NCI-H460 (cell line): ENCODE measurements around the gene VSTM2L. TPM values are rescaled to one million over a fixed set of nuclear protein-coding genes. Genes with fewer than 3 reads are reported as not detected.

Experiments used
- DNase-seq: peaks from one replicate; pipeline ENCODE4 v3.0.0-alpha.2; 2016; ENCODE audit warnings: low read depth; ENCODE audit errors: extremely low read depth
- total RNA-seq: library from RNA; depleted of rRNA; stranded (reverse); fragments of >200 nt; shearing (Covaris generic); gene quantifications from 2 replicates; pipeline ENCODE4 v1.2.3, GENCODE V29; 2014

Gene VSTM2L
- total RNA-seq, 1 experiment from 2014 or later: not detected

DNA sequence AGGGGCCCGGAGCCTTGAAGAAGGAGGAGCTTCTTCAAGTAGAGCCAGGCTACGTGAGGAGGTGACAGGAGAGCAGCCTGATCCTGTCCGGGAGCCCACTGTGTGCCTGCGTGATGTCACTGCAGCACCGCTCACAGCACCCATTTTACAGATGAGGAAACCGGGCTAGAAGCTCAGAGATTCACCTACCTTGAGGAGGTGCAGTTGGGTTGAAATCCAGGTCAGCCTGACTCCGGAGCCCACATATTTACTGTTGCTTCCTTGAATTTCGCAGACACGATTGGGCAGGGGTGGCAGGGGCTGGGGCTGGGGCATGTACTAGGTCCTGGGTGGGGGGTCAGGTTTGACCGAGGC, 12.5 kb downstream of the VSTM2L start:
- DNase-seq: no peak

DNA sequence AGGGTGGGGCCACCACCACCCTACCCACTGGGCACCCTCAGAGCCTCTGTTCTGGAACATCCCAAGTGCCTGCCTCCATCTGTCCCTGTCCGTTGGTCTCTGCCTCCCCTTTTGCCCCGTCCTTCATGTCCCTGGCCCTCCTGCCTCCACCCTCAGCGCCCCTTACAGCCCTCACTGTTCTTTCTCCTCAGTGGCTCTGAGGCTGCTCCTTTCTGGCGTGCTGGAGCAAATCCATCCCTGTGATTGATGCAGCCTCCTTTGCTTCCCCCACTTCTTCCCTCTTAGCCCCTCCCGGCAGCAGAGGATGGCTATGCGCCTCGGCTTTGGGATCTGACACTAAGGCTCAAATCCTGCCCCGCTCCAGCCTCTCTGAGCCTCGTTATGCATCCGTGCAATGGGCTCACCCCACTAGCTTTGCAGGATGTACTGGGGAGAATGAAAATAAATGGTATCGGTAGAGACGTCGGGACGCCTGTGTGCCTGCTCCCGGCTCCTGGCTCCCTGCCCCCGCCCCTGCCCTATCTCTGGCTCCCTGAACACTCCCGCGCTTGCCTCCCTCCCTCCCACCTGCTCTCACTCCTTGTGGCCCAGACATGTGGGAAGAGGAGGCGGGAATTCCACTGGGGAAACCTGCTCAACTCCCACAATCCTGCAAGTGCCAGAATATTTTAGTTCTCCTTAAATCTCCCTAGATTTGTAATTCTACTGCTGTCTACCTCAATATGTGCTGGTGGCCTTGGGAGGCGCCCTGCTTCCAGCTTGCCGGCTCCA, 13.1 kb downstream of the VSTM2L start:
- DNase-seq: no peak

DNA sequence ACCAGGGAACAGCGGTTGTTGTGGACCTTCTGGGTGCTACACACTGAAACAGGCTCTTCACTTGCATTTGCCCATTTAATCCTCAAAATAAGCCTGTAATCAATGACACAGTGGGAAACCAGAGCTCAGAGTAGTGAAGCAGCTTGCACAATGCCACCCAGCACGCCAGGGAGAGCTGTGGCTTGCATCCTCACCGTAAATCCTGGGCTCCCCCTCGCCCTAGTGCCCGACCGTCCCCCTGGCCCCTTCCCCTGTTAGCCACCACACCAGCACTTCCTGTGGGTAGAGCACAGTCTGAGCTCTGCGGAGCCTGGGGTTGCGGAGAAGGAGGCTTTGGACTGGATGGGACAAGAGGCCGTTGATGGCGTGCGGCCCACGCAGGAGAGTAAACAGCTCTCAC, 14.5 kb downstream of the VSTM2L start:
- DNase-seq: no peak

DNA sequence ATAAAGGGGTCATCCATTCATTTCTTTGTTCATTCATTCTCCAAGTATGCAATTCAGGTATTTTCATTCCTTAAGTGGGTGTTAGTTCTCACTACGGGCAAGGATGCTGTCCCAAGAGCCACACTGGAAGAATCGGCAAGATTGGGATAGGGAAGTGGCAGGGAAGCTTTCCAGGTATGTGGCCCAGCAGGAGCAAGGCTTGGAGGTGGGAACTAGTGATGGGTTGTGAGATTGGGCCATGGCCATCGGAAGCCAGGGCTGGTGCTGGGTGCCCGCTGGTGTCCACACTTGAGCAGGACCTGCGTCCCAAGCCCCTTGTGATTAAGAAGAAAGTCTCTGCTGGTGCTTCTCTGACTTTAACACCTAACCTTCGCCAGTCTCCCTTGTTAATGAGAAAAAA, 15.1 kb downstream of the VSTM2L start:
- DNase-seq: no peak

DNA sequence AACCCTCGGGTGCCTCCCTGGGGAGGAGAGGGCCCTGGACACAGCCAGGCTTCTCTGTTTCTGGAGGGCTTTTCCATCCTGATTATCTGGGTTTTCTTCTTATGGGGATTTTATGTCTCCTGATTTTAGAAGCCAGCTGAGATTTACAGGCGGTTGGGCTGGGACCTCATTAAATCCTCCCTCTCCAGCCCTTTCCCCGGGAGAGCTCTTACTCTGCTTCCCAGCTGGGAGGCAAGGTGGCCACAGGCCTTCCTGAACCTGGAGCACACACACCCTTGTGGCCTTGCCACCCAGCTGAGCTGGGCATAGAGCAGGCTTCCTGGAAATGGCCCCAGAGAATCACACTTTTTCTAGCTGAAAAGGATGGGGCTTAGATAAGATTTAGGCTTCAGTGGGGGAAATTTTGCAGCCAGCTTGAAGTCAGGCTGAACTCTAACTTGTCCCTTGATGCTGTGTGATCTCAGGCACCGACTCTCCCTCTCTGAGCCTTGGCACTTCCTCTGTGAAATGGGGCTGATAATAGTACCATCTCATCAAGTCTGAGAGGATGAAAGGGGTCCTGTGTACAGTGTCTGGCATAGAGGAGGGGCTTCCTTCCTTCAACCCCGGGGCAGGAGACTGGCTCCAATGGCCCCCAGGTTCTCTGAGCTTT, 16.6 kb downstream of the VSTM2L start:
- DNase-seq: no peak

DNA sequence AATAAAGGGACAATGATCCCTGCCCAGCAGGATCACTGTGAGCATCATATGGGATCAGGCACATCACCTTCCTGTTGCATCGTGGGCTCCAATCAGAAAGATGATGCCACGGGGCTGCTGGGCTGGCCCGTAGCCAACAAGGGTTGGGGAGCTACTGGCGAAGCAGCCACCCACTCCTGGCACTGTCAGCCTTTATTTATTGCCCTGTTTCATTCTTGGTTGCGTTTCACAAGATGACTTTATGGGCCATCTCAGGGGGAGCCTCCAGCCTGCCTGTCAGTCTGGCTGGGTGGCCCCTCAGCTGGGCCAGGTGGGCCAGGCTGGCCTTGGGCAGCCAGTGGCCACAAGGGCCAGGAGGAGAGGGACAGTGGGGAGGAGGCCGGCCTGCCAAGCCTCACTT, 17.3 kb downstream of the VSTM2L start:
- DNase-seq: no peak

DNA sequence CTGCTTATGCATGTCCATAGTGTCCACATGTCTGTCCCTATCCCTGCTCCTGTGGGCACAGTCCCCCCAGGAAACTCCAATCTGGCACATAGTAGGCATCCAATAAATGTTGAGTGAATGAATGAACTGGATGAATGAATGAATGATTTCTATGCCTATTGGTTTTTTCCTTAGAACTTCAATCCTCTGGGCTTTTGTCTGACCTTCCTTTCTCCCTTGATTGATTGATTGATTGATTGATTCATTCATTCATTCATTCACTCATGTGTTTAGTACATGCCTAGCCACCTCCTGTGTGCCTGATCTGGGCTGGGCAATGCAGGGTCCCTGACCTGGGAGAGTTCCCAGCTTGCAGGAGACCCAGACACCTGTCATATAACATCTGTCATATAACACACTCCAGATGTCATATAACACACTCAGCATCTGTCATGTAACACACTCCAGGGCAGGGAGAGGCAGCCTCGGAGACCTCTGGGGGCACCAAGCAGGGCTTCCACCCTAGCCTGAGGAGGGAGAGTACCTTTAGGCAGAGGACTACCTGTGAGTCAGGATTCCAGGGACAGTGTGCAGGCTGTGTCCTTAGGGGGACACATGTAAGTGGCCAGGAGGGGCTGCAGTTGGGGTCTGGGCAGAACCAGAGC, 17.9 kb downstream of the VSTM2L start:
- DNase-seq: no peak

DNA sequence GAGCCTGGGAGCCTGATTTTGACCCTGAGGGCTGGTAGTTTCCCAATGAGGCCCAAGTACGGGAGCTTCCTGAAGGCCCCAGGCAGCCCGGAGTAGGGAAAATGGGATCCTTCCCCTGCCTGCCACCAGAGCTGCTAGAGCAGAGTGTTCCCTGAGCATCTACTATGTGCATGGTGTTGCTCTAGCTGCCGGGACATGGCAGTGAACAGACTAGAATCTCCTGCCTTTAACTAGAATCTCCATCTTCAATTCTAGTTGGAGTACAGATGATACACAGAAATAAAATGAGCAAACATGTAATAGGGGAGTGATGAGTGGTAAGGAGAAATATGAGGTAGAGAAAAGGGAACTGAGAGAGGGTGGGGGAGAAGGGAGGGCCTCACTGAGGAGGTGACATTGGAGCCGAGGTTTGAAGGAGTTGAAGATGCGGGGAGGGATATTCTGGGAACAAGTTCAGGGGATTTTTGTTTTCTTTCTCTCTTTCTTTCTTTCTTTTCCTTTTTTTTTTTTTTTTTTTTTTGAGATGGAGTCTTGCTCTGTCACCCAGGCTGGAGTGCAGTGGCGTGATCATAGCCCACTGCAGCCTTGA, 18.5 kb downstream of the VSTM2L start:
- no peak for DNase-seq

DNA sequence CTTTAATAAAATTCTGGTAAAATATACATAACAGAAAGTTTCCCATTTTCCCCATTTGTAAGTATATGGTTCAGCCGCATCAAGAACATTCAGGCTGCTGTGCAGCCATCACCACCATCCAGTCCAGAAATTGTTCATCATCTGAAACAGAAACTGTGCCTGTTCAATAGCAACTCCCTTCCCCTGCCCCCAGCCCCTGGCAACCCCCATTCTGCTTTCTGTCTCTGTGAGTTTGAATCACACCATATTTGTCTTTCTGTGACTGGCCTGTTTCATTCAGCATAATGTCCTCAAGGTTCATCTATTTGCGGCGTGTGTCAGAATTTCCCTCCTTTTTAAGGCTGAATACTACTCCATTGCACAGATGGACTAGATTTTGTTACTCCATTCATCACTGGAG, 19.1 kb downstream of the VSTM2L start:
- DNase-seq: no peak

DNA sequence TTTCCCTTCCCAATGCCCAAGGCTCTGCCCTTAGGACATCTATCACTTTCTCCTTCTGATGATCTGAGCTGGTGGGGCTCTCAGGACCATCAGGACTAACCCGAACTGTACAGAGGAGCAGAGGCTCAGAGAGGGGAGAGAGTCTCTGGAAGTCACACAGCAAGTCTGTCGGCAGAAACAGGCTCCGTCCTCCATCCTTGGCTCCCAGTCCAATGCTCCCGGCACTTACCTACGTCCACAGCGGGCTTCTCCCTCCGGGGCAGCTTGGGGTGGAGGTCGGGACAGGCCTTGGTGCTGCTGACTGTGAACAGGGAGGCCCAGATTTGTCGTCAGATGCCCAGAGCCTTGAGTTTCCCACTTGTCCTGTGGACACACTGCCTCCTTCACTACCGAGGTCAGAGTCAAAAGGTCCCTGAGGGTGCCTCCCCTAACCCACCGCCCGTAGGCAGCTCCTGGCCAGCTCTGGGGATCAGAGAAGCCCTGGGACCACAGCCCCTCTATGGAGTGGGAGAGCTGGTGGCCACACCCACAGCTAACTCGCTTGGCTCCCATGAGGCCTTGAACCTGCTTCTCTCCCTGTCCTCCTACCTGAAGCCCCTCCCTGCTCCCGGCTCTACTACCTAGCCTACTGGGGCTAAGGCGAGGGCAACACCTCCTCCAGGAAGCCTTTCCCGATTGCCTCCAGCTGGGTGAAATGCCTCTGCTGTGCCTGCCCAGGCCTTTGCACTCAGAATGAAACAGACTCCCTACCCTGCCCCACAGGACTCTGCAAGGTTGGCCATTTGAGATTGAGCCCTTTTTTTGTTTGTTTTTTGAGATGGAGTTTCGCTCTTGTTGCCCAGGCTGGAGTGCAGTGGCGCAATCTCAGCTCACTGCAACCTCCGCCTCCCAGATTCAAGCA, 22.6 kb downstream of the VSTM2L start:
- no peak for DNase-seq

DNA sequence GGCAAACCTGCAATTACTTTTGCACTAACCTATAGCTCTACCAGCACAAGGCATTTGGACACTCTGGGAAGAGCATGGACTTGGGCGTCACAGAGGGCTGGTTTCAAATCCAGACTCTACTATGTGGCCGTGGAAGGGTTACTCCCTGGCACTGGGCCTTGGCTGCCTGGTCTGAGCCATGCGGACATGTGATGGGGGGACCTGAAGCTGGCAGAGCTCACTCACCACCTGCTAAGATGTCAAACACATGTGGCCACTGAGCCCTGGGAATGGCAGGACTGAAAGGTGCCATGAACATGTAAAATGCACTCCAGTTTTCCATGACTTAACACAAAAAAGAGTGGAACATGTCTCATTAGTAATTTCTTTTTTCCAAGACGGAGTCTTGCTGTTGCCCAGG, 23.7 kb downstream of the VSTM2L start:
- no peak for DNase-seq

DNA sequence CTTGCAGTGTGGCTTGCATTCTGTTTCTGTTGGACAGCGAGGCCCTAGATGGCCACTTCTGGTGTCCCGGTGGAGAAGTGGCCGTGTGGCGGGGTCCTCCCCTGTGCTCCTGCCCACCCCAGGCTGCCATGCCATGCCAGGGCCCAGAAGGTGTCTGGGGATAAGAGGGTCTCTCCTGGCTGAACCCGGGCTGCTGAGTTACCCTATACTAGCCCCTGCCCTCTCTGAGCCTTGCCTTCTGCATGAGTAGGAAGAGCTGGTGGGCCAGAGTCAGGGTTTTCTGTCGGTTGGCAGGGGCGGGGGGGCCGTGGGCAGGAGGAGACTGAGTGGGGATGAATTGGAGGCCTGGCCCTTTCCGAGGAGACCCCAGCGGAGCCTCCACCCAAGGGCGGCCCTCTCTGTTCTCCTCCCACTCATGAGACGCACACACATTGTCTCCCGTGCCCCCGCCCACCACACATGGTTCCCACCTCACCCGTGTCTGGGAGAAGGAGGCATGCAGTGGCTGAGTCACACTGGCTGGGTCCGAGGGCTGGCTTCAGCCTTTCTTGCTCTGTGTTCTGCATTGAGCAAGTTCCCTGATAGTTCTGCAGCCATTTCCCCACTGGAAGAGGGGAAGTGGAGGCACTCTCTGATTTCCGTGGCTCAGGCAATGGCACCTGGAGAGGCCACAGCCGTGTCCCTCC, 24.6 kb downstream of the VSTM2L start:
- no peak for DNase-seq

DNA sequence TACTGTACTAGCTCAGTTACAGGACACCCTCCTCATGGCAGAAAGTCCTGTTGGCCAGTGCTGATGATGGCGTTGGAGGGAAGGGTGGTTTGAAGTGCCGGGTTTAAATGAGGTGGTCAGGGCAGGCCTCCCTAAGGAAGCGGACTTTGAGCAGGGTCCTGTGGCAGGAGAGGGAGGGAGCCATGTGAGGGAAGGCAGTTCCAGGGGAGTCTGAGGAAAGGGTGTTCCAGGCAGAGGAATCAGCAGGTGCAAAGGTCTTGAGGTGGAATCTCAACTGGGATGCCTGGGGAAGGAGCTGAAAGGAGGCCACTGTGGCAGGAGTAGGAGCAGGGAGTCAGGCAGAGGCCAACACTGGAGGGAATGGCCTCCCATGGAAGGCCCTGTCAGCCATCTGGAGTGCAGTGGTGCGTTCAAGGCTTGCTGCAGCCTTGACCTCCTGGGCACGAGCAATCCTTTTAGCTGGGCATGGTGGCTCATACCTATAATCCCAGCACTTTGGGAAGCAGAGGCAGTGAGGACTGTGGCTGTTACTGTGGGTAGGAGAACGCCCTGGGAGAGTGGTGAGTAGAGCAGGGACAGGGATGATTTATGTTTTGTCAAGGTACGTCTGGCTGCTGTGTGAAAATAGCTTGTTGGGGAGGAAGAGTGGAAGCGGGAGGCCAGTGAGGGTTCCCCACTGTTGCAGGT, 26.2 kb downstream of the VSTM2L start:
- DNase-seq: no peak

DNA sequence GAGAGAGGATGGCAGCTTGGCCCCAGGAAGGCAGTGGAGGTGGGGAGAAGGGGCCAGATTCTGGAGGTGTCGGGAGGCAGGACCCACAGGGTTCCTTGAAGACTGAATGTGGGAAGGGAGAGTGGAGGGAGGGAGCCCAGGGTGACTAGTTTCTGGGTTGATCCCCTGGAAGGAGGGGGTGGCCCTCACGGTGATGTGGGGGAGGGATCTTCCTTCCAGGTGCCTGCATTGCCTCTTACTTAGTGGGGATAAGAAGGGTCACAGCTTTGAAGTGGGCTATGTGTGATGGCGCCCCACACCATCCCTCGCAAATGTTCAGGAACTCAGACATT, 26.7 kb downstream of the VSTM2L start:
- no peak for DNase-seq

DNA sequence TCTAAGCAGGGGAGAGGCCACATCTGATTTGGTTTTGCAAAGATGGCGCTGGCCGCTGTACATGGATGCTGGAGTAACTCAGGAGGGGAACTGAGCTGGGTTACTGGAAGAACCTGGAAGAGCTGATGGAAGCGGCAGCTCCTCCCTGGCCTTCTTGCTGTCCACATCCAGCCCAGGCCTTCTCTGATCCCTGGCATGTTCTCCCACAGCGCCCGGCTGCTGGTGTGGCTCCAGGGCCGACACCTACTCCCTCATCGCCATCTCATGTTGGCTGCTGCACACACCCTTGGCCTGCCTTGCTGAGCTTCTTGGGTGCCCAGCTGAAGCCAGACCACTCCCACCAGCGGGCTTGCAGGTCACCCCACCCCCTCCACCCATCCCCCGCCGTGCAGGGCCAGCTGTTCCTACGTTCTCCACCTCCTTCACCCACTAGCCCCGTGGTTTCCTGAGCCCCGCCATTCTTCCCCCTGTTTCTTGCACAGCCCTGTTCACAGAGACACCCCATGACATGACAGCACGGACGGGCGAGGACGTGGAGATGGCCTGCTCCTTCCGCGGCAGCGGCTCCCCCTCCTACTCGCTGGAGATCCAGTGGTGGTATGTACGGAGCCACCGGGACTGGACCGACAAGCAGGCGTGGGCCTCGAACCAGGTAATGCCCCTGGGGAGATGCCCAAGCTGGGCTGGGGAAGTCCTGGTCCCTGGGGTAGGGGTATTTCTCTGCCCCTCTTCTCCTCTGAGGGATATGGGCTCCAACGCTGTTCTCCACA, 28.4 kb downstream of the VSTM2L start:
- no peak for DNase-seq

DNA sequence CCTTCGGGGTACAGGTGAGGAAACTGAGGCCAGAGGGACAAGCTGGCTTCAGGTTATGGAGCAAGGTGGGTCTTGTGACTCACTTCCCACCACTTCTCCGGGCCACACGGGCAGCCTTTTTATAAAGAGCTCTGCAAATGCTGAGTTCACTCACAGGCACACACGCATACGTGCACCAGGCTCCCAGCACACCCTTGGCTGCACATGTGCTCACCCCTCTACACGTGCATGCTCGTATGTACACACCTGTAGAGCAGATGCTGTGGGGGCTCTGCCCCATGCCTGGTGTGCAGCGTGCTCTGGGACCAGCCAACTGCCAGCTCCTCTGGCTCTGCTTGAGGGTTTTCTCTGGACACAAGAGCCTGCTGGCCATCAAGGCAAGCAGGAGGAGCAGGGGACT, 29.1 kb downstream of the VSTM2L start:
- DNase-seq: no peak

DNA sequence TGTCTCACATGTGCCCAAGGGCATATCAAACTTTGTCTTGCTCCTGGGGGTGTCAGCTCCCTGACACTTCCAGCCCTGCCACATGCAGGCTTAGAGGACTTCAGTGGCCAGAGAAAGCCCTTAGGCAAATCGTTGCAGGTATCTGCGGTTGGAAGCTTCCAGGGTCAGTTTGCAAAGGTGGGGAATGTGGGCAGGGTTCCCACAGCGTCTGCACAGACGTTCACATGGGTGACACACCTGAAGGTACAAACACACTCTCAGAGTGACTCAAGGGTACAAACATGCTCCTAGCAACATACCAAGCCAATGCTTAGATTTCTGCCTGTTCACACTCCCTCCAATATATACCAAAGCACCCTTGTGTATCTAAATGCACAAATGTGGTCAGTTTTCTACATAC, 30.0 kb downstream of the VSTM2L start:
- no peak for DNase-seq

DNA sequence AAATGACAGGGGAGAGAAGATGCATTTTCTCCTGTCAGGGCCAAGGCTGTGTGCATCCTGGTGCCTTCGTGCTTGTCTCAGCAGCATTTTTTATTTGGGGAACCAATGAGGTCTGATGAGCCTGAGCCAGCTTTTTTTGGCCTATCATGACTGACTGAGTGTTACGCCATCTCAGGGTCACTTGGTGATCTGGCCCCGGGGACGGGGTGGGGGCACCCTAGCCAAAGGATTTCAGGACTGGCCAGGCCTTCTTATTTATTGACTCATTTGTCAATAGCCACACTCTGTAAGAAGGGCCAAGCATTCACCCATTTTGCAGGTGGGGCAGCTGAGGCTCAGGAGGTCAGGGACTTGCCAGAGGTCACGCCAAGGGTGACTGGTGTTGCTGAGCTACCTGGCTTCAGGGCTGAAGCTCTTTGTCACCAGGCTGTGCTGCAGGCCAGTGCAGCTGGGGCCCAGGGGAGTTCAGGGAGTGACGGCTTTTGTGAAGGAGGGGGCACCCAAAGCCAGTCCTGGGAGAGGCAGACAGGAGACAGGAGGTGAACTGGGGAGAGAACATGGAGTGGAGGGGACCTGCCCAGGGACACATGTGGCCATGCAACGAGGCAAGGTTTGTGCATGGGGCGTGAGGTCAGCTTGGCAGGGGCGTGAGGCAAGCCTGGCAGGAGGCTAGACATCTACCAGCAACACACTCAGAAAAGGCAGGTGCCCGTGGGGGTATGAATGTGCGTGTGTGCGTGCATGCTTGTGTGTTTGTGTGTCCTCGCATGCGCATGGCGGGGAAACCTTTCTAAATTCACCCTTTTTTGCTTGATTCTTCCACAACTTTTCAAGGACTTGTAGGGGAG, 31.1 kb downstream of the VSTM2L start:
- DNase-seq: no peak
